Activated CD4-positive, alpha-beta T cell treated with anti-CD3 and anti-CD28 coated beads, Interleukin-2, amount 50 U/mL, for 1 hour (primary cell): ENCODE results near the gene HOXB3.

Experiments used
- DNase-seq: peaks from one replicate; pipeline ENCODE4 v3.0.0-alpha.2; 2020

The HOXB3 gene

GRCh38 chr17:48625495-48626244, 35.6 kb upstream of the HOXB3 start:
- peak; percentile 42 for DNase-seq

DNA sequence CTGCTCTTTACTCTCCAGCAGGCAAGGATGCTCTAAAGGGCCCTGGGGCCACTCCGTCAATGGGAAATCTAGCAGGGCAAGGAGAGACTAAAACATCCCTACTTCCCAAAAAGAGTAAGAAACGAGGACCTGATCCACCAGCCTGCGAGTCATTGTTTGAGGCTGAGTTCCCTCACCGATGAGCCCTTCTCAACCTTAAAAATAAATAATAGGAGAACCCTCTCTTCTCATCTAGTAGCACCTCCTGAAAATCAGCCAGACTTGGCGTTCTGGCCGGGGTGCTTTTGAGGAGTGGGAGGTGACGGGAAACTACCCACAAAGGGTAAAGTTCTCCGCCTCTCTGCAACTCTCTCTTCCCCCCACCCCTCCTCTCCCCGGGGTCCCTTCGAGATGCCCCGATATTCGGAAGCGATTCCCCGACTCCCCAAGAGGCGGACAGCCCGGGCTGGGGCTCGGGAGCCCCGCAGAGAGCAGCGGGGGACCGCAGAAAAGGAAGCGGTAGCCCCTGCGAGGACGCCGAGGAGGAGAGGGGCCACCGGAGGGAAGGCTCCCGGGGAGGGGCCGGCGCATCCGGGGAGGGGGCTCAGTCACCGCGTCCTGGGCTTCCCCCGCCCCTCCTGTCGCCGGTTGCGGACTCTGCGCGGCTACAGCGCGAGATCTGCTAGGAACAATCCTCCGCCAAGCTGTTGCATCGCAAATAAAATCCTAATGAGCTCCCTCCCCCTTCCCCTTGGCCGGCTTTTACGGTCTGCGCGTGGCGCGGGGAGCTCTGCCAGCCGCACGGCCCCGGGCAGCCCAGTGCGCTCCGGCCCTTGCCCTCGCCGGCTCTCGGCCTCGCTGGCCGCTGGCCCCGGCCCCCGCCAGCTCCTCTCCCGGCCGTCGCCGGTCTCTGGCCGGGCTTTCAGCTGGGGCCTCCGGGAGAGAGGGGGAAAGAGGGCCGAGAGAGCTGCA, 34.8 kb upstream of the HOXB3 start:
- DNase-seq: no peak

- DNase-seq: no peak
Observed at GRCh38 chr17:48624118-48624517, 34.1 kb upstream of the HOXB3 start.

- DNase-seq: no peak
Observed at GRCh38 chr17:48623583-48623982, 33.5 kb upstream of the HOXB3 start.

GRCh38 chr17:48622857-48623256, 32.8 kb upstream of the HOXB3 start:
- DNase-seq: no peak

DNA sequence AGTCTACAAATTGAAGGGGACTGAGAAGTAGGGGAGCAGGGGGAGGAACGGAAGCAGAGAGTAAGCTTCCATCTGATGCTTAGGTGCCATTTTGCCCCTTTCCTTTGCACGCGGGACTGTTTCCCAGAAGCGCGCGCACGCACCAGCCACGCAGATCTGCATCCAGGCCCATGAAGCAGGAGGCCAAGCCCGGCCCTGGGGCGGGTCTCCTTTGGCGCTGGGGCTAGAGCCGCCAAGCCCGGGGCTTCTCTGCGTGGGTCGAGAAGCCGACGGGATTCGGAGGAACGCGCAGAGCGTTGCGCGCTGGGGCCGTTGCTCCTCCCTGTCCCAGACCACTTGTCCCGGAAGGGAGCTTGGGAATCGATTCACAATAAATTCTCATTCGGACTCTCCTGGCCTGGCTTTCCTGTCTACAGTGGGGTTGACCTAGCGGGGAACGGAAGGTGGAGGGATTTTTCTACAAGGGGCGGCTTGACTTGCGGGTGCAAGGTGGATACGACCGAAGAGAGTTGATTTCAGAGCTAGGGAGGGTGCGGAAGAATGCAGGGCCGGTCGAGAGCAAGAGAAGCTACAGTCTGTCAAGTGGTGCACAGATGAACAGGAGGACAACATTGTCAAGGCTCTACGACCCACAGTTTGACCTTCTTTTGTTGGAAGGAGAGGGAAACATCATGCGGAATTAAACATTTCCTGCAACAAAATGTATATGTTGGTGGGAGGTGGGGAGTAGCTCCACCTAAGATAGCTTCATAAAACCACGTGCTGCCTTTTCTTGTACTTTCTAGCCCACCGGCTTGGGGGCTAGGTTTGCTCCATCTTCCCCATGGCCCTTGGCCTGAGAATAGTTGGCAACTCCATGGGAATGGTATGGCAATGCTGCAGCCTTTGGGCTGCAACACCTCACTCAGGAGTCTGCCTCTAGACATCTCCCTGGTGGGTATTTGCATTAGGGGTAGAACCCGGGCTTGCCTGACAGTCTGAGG, 31.7 kb upstream of the HOXB3 start:
- DNase-seq: no peak

DNA sequence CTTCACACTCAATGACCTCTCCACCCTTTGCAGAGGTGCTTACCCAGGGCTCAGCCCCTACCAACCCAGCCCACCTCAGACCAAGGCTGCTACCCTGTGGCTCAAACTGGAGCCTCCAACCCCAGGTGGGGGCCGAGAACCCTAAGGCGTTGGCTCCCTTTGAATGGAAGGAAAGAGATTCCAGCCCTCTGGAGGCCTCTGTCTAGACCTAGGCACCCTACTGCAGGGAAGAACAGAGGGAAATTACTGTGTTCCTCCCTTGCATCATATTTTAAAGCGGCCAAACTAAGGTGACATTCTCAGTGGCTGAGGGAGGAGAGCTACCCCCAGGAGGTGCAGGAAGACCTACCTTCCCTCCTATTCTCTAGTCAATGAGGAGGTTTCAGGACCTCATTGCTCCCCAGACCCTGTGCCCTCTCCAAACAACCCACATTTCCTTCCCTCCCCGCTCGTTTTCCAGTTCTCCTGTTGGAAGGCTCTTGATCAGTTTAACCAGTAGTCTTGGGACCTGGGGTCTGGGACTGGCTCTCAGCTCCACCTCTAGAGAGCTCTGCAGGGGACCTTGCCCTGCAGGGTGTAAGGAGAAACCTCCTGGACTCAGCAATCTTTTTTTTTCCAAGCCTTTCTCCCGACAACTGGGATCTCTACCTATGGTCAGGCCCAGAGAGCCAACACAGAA, 30.6 kb upstream of the HOXB3 start:
- DNase-seq: no peak

- no peak for DNase-seq
Observed at GRCh38 chr17:48619826-48620449, 29.9 kb upstream of the HOXB3 start.

DNA sequence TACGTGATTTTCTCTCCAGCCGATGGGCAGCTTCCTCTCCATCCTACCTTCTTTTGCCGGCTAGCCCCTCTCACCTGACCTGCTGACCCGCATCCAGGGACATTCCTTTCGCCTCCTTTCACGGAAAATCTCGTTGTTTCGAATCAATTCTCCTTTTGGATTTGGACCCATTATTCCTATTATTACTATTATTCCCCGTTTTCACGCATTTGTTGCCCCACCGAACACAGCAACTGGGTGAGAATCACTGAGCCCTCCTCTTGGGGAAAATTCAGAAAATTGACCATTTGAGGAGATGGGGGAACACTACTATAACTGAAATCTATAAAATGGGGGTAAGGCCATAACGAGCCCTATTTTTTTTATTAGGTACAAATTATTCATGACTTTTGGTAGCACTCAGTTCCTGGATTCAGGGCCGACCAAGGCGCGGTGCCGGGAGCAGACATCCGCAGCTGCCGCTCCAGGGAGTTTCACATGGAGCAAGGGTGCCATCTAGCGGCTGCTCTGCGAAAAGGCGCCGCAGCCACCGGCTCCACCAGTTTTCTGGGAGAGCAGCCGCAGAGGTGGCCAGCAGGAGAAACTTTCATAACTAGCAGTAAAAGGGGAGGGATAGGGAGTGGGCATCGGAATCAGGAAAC, 28.3 kb upstream of the HOXB3 start:
- peak; percentile 84 for DNase-seq

GRCh38 chr17:48617471-48618255, 27.6 kb upstream of the HOXB3 start:
- DNase-seq: no peak

DNA sequence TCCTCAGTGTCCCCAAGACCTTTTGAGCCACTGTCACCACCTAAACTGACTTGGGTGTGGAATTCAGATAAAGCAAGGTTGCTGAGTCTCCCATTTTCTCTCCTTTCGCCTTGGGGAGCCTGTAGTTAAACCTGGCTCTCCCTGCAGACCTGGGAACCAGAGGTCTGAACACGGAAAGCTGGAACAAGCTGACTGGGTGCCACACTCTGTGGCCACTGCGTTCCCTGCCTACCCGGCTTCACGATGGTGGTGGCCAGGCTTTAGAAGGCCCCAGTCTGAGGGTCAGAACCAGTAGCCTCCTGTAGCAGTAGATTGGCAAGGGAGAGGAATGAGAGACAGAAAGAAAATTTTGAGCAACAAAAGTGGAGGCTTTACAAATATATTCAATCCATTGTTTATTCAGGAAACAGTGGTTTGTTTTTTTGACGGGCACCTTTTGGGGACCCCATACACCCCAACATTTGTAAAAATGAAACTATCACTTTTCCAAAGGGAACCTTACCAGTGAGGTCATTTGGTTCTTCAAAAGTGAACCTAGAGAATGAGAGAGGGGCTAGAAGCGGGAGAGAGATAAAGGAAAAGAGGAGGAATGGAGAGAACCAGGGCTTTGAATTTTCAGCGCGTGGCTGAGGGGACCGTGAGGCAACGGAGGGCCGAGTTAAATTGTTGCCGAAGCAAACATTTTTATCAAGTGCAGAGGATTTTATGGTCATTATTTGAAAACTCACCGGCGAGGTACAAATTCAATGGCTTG, 26.9 kb upstream of the HOXB3 start:
- no peak for DNase-seq

DNA sequence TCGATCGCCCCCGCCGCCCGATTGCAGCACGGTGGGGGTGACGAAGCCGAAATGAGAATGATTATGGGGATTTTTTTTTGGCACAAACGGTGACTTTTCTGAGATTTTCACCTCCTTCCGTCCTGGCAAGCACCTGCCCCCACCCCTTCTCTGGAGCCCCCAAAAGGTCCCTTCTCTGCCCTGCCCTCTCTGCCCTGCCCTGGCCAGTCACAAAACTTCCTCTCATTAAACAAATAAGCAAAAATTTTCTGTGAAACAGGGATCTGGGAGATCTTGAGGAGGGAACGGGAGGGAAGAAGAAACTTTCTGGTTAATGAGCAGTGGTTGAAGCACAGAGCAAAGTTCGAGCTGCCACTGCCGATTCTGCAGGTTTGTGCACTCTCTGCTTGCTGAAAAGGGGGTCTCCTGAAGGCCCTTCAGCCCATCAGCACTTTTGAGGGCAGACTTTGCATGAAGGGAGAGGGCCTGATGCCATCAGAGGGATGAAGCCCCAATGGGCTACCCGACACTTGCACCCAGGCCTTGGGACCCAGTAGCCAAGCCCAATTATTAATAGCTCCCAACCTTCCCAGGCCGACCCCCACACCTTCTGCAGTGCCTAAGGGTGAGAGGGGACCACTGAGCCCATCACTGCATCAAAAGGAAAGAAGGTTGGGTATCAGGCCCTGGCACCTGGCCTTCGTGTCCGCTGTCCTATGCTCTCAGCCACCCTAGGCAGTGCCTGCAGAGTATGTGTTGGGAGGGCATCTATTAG, 26.1 kb upstream of the HOXB3 start:
- no peak for DNase-seq

- no peak for DNase-seq
Observed at GRCh38 chr17:48615047-48615962, 25.3 kb upstream of the HOXB3 start, which contains the start of gene HOXB8. TSS of gene HOXB8 (minus strand) at chr17:48615292. CDS start at chr17:48614704, 588 bp downstream.

DNA sequence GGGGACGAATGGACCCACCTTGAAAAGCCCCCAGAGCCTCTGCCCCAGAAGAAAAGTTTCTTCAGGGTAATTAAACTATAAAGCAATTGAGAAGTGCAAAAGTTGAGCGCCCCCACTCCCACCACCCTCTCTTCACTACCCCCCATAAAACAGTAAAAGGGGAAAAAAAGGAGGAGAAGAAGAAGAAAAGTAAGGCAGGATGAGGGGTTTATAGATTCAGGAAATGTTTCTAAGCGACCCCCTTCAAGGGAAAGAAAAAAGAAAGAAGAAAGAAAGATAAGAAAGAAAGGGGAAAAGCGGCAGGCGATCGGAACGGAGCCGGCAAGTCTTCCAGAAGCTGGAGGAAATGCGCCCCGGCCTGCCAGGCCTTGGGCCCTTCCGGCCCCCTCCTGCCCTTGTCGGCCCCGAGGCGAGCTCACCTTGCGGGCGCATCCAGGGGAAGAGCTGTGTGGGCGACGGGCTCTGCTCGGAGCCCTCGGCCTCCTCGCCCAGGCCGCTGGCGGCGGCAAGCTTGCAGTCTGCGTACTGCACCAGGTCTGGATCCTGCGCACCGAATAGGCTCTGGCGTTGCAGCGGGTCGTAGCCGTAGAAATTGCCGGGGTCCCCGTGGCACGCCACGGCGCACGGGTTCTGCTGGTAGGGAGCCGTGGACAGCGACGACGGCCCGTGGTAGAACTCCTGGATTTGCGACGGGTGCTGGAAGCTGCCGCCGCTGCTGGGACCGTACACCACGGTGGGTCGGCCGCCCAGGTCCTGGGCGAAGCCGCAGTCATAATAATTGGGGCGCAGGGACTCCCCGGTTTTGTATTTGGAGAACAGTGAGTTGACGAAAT, 24.0 kb upstream of the HOXB3 start:
- DNase-seq: peak; percentile 29

- peak; percentile 43 for DNase-seq
Observed at GRCh38 chr17:48612854-48613691, 23.0 kb upstream of the HOXB3 start.

- no peak for DNase-seq
Observed at GRCh38 chr17:48612456-48612853, 22.4 kb upstream of the HOXB3 start.
